Hematopoietic multipotent progenitor cell treated with erythropoietin and hydrocortisone succinate and interleukin-3 and kit ligand, for 17 days (in vitro differentiated cells): ENCODE results near the gene PRKN.

ENCODE experiments used
- DNase-seq: peaks from one replicate; pipeline ENCODE4 v3.0.0-alpha.2; 2015; ENCODE audit warnings: low spot score

PRKN gene

DNA sequence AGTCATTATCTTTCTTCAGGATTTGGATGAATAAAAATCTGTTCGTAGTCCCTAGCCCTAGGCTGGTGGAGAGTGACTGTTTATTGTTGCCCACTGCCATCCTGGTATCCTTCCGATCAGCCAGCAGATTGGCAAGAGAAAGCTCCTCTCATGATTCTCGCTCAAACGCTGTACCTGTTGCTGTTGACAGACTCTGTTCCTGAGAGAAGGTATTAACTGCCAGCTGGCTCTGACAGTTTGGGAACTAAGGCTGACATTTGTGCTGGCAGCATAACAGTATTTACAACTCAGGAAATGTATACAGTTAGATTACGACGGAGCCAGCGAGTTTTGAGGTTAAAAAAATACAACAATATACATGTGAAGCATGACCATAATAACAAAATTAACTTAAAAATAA, 674.5 kb downstream of the PRKN start:
- no peak for DNase-seq

GRCh38 chr6:162050579-162050978, 677.0 kb downstream of the PRKN start:
- DNase-seq, result no peak

DNA sequence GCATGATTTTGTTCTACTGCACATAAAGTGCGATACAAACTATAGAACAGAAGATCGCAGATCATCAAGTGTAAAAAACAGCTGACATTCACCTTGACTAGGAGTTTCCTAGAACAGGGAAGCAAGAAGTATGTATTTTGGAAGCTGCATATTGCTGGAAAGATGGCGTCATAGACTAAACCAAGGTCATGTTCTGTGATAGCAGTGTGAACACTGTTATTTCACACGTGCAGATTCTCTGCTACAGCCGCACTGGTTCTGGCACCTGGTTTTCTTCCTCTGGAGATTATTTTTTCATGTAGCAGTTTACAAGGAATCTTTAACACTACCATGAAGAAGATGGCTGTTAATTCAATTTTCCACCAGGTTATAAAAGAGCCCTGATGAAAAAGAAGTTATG, 681.2 kb downstream of the PRKN start:
- no peak for DNase-seq

- no peak for DNase-seq
Observed at GRCh38 chr6:162032620-162033019, 694.9 kb downstream of the PRKN start.

GRCh38 chr6:162029873-162030576, 697.5 kb downstream of the PRKN start:
- DNase-seq, result no peak

DNA sequence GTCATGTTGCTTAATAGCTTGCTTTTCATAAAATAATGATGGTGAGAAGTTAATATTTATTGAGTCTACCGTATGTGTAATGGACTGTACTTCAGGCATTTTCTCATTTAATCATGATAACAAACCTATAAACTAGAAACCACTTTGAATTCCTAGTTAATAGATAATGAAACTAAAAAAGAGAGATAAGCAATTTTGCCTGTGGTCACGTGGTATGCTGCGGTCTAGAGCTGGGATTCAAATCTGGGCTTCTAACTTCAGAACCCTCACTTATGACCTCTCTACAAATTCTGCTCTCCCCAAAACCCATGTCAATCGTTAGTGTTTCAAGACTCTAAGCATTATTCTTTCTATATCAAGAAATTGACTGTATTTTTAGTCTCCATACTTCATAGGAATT, 700.7 kb downstream of the PRKN start:
- DNase-seq, result no peak

- no peak for DNase-seq
Observed at GRCh38 chr6:162026031-162026430, 701.5 kb downstream of the PRKN start.

- DNase-seq, result no peak
Observed at GRCh38 chr6:162019349-162019748, 708.2 kb downstream of the PRKN start.

GRCh38 chr6:162017536-162017935, 710.0 kb downstream of the PRKN start:
- DNase-seq, result no peak

GRCh38 chr6:162014069-162014811, 713.3 kb downstream of the PRKN start:
- DNase-seq, result no peak

GRCh38 chr6:162005372-162005771, 722.2 kb downstream of the PRKN start:
- no peak for DNase-seq

DNA sequence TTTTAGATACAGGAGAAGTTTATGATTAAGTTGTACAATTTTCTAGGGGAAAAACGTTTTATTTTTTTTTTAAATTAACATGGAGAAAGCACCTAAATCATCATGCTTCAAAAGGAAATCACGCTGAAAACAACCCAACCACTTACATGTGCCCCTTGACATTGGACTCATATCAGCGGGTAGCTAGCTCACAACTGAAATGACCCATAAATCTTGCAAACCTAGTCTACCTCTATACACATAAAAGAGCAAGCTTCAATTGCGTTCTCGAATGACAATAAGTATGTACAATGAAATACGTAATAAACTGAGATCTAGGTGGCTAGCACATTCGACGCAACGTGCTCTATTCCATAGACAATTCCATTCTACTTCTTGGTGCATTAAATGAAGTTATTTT, 730.8 kb downstream of the PRKN start:
- DNase-seq, result no peak

- DNase-seq, result no peak
Observed at GRCh38 chr6:161985876-161986423, 741.6 kb downstream of the PRKN start.

GRCh38 chr6:161984713-161985112, 742.9 kb downstream of the PRKN start:
- DNase-seq, result no peak

- DNase-seq, result no peak
Observed at GRCh38 chr6:161976553-161976952, 751.0 kb downstream of the PRKN start.

DNA sequence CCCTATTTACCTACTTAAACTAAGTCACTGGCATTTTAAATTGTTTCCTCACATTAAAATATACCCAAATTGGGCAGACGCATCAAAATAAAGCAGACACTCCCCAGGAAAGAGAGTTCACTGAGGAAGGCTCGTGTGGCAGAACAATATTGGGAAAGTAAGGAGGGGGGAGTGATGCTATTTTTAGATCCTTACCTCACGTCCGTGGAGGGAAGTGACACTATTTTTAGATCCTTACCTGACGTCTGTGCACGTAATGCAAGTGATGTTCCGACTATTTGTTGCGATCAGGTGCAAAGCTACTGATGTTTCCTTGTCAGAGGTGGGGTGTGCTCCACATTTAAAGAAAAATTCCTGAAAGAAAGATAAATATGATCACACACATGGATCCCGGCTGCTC, 754.5 kb downstream of the PRKN start:
- DNase-seq, result no peak

DNA sequence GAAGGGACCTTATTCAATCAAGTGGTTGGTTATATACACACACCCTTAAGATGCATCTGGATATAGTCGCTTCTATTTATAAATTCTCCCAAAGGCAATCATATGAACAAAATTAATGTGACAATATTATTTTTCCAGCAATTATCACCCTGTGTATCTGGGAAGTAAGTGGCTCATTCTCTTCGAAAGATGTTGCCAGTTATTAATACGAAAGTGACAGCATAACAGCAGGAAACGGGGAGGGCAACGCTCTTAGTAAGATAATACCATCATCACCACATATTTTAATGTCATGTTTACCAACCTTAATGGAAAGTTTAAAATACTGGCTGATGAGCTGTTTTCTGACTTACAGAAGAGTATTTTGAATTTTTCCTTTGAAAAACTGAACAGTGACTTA, 756.5 kb downstream of the PRKN start:
- DNase-seq, result no peak

DNA sequence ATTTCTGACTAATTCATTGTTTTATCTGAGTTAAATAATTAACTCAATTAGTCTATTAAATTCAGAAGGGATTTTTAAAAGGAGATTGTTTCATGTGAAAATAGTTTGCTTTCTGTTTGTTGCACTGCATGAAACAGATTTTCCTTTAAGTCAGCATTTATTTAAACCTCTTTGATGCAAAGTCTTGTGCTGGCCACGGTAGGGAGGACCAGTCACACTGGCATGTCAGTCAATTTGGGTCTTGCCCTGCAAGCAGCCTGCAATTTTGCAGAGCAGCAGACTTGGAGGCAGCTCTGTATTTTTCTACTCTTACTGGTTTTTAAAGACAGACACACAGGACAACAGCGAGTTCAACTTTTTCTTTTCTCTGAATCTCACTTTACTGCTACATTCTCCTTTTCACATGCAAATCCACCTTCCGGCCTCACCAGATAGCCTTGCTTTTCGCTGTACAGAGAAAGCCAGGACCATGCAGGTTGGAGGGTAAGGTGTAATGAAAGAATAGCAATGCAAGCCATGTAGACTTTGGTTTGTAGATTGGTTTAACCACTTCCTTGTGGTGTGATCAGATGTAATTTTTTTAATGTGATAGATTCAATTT, 763.8 kb downstream of the PRKN start:
- DNase-seq, result no peak

GRCh38 chr6:161963181-161963580, 764.4 kb downstream of the PRKN start:
- no peak for DNase-seq

- no peak for DNase-seq
Observed at GRCh38 chr6:161961796-161962195, 765.8 kb downstream of the PRKN start.

GRCh38 chr6:161961046-161961445, 766.5 kb downstream of the PRKN start:
- DNase-seq, result no peak

GRCh38 chr6:161959072-161959471, 768.5 kb downstream of the PRKN start:
- DNase-seq, result no peak

DNA sequence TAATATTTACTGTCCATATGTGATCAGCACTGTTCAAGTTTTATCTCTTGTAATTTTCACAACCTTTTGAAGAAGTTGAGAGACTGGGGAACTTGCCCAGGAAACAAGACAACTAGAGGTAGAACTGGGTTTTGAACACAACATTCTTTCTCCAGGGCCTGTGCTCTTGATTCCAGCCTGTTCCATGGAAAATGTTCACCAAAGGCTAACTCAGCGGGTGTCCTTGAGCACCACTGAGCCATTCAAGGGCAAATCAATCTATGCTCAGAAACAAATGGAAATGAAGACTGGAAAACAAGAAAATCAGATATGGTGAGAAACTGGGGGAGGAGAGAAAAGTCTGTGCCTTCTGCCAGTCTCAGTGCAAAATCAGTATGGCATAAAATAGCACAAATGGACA, 771.5 kb downstream of the PRKN start:
- no peak for DNase-seq
